ENCODE results near the gene CCNA1. TPM values are rescaled to one million over a fixed set of nuclear protein-coding genes. Genes with fewer than 3 reads are reported as not detected.

CCNA1 gene
- polyA plus RNA-seq, 1 experiment = 0.12 TPM

- no peak overlapping the region for H3K4me3 ChIP-seq (ENCODE audit: low read depth, low read length)
- DNase-seq (ENCODE audit: low read depth) = no peak
- ChIA-PET CTCF (interaction anchor here (0.8 to 1.9 kb wide), 2 partner anchors 17 to 323 kb away, joined by 3 to 4 read pairs; no protein-coding TSS in a partner anchor), POLR2A (no interaction called here)
- H3K36me3 ChIP-seq (ENCODE audit: control insufficient read depth, insufficient read depth, low read length) = no peaks in the 10 kb centered on the region
- no peaks in the 10 kb centered on the region for H3K27me3 ChIP-seq (ENCODE audit: control insufficient read depth, insufficient read depth, low read length)
- TF ChIP-seq, protein P1, sequence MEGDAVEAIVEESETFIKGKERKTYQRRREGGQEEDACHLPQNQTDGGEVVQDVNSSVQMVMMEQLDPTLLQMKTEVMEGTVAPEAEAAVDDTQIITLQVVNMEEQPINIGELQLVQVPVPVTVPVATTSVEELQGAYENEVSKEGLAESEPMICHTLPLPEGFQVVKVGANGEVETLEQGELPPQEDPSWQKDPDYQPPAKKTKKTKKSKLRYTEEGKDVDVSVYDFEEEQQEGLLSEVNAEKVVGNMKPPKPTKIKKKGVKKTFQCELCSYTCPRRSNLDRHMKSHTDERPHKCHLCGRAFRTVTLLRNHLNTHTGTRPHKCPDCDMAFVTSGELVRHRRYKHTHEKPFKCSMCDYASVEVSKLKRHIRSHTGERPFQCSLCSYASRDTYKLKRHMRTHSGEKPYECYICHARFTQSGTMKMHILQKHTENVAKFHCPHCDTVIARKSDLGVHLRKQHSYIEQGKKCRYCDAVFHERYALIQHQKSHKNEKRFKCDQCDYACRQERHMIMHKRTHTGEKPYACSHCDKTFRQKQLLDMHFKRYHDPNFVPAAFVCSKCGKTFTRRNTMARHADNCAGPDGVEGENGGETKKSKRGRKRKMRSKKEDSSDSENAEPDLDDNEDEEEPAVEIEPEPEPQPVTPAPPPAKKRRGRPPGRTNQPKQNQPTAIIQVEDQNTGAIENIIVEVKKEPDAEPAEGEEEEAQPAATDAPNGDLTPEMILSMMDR (IDR thresholded peaks at IDR 0.05; ENCODE audit: insufficient read depth, low read depth, low read length) = no peak
Observed at GRCh38 chr13:36413161-36413560, 19.1 kb upstream of the CCNA1 start.

GRCh38 chr13:36414461-36414860 is 17.8 kb upstream of the CCNA1 start:
- DNase-seq (ENCODE audit: low read depth) = no peak
- H3K4me3 ChIP-seq (ENCODE audit: low read depth, low read length) = no peak overlapping the region
- POLR2A ChIA-PET = no interaction called here
- TF ChIP-seq, protein P1 (IDR thresholded peaks at IDR 0.05; ENCODE audit: insufficient read depth, low read depth, low read length) = no peak
- H3K27me3 ChIP-seq (ENCODE audit: control insufficient read depth, insufficient read depth, low read length) = no peaks in the 10 kb centered on the region
- H3K36me3 ChIP-seq (ENCODE audit: control insufficient read depth, insufficient read depth, low read length) = no peaks in the 10 kb centered on the region
- CTCF ChIA-PET = interaction anchor here (1.9 kb wide), 1 partner anchor 322 kb away, joined by 4 read pairs; no protein-coding TSS in a partner anchor

GRCh38 chr13:36417331-36417730 is 15.0 kb upstream of the CCNA1 start:
- POLR2A ChIA-PET = no interaction called here

DNA sequence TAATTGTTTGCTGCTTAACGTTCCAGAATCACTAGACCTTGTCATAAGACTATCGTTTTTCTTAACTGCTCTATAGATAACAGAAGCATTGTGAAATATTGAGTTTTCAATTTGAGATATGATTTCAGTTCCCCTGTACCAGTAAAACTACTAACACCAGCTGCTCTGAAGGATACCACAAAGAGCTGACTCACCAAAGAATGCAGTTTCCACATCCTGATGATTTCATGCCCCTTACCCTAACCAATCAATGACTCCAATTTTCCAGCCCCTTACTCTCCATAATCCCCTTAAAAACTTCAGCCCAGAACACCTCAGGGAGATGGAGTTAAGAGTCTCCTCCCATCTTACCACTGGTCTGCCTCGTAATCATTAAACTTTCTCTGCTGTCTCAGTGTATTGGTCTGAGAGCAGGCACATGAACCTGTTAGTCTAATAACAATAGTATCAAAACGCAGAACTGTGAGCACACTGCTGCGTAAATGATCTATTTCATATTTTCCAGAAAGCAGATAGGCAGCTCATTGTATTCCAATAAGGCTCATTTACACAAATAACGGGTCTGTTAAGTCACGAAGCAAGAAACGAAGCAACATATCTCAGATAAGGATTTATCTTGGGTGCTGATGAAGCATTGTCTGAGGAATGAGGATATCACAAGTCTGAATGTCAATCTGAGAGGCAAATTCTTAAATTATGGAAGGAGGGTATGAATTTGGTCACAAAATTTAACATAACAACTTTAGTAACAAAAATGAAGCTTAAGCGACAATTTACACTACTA is 14.1 kb upstream of the CCNA1 start:
- DNase-seq (ENCODE audit: low read depth) = no peak
- no peaks in the 10 kb centered on the region for H3K36me3 ChIP-seq (ENCODE audit: control insufficient read depth, insufficient read depth, low read length)
- CTCF ChIA-PET = interaction anchor here (0.7 to 3.1 kb wide), 7 partner anchors 71 to 582 kb away, joined by 3 to 9 read pairs (median 4); no protein-coding TSS in a partner anchor
- POLR2A ChIA-PET = no interaction called here
- no peaks in the 10 kb centered on the region for H3K27me3 ChIP-seq (ENCODE audit: control insufficient read depth, insufficient read depth, low read length)
- H3K4me3 ChIP-seq (ENCODE audit: low read depth, low read length) = no peak overlapping the region
- TF ChIP-seq, protein P1 (IDR thresholded peaks at IDR 0.05; ENCODE audit: insufficient read depth, low read depth, low read length) = no peak

More at GRCh38 chr13:36417331-36417730, 15.0 kb upstream of the CCNA1 start:
- Histone ChIP-seq H3K4me3 (ENCODE audit: low read depth, low read length) (no peak overlapping the region), H3K36me3 (ENCODE audit: control insufficient read depth, insufficient read depth, low read length) (no peaks in the 10 kb centered on the region), H3K27me3 (ENCODE audit: control insufficient read depth, insufficient read depth, low read length) (no peaks in the 10 kb centered on the region)
- CTCF ChIA-PET = interaction anchor here (1.5 to 3.1 kb wide), 2 partner anchors 71 to 564 kb away, joined by 3 to 9 read pairs; no protein-coding TSS in a partner anchor
- TF ChIP-seq, protein P1 (IDR thresholded peaks at IDR 0.05; ENCODE audit: insufficient read depth, low read depth, low read length) = no peak
- DNase-seq (ENCODE audit: low read depth) = no peak

DNA sequence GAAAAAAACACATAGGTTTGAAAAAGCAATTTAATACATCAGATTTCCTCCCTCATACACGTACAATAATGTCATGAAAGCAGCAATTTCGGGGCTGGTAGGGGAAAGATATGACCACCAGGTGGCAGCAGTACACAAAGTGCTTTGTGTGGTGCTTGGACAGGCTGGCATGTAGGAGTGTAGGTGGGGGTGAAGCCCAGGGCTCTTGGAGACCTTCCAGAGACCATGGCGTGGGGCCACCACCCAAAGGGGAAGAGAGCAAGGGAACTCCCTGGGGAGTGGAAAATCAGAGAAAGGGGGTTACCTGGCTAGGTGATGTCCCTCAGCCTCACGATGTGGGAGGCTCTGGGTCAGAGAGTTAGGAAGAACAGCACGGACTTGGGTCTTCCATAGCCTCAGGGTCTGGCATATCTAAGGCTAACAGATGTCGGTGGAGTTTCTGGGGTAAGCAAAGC is 11.8 kb upstream of the CCNA1 start:
- Histone ChIP-seq H3K4me3 (ENCODE audit: low read depth, low read length) (no peak overlapping the region), H3K36me3 (ENCODE audit: control insufficient read depth, insufficient read depth, low read length) (no peaks in the 10 kb centered on the region), H3K27me3 (ENCODE audit: control insufficient read depth, insufficient read depth, low read length) (no peaks in the 10 kb centered on the region)
- POLR2A ChIA-PET = no interaction called here
- CTCF ChIA-PET = interaction anchor here (0.7 to 2.9 kb wide), 10 partner anchors 9 to 563 kb away, joined by 3 to 7 read pairs (median 3); no protein-coding TSS in a partner anchor
- no peak for DNase-seq (ENCODE audit: low read depth)
- TF ChIP-seq, protein P1 (IDR thresholded peaks at IDR 0.05; ENCODE audit: insufficient read depth, low read depth, low read length) = peak; percentile 89

Measured in BJ (cell line).